K562 (cell line): ENCODE measurements around the gene LCTL.

Experiments
- CTCF ChIP-seq, 3 experiments: IDR thresholded peaks in 2 of 3; conservative IDR thresholded peaks in 1 of 3; 2 replicates each; pipeline ENCODE4 v1.5.1; 2011 to 2012; ENCODE audit warnings: low read length in 3 of 3, mild to moderate bottlenecking in 3 of 3, control low read depth in 2 of 3, improper control_type of control experiment in 1 of 3, inconsistent platforms in 1 of 3, low read depth in 1 of 3, mixed read lengths in 1 of 3, moderate library complexity in 1 of 3; ENCODE audit not compliant: insufficient read depth in 2 of 3
- KAT8 ChIP-seq: fragments of 450-650 bp; IDR thresholded peaks from 2 replicates; pipeline ENCODE4 v1.6.1; 2016; ENCODE audit warnings: low read depth, mild to moderate bottlenecking
- LARP7 ChIP-seq: fragments of 450-650 bp; IDR thresholded peaks from 2 replicates; pipeline ENCODE4 v1.6.1; 2016
- POLR2A ChIP-seq: fragments of 450-650 bp; conservative IDR thresholded peaks from 2 replicates; pipeline ENCODE4 v1.6.1; 2016

GRCh38 chr15:66545255-66545654 lies 20.5 kb downstream of the LCTL start:
- no peak for TF ChIP-seq POLR2A
- TF ChIP-seq CTCF (IDR thresholded peaks at IDR 0.05 in 2 of 3, conservative IDR thresholded peaks at IDR 0.05 in 1 of 3; ENCODE audit: insufficient read depth in 2 of 3, low read depth in 1 of 3, low read length in 3 of 3), result no peak
- TF ChIP-seq LARP7, result no peak
- TF ChIP-seq KAT8, result no peak
